ENCODE measurements around the gene MAGI2.

The MAGI2 gene

DNA sequence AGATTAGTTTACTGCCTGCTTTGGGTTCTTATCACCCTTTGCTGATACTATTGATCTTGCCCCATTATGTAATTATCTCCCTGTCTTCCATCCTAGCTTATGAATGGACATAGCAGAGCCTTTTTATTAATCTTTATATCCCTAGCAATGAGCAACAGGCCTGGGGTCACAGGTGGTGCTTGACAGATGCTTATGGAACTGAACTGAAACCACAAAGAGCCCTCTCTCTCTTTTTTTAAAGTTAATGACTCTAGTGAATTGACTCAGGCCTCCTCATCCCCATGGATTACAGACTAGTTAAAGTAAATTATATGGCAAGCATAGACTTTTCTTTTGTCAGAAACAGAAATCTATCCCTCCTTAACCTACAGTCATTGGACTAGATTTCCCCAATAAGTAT is 1389.7 kb downstream of the MAGI2 start:
- Histone ChIP-seq H3K27ac (no peak overlapping the region), H3K27me3 (replicated peaks) (no peaks in the 10 kb centered on the region), H3K36me3 (replicated peaks) (no peaks in the 10 kb centered on the region), H3K4me3 (ENCODE audit: low read depth, low read length) (no peak overlapping the region)
- TF ChIP-seq CTCF (IDR thresholded peaks at IDR 0.05; ENCODE audit: low read depth, low read length, missing control alignments), result no peak
- no peak for DNase-seq
- in situ Hi-C loops (cut with HindIII; ENCODE audit: low pct_ligation_motif_present, low sequenced_read_pairs), result no loop called here

DNA sequence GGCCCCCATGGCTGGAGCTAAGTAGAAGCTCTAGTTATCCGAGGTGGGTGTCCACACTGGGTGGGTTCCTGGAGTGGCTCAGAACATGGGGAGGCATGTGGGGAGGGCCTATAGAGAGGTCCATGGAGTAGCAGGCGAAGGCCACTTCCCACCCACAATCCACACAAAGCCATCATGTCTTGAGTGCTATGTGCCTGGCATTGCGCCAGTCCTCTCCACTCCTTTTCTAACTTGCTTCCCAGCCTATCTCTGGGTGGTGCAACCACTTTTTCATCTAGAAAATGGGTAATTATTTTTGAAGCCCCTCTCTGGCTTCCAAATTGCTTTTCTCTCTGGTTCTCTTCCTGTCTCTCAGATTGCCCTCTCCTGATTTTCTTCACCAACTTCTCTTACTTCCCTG is 1391.3 kb downstream of the MAGI2 start:
- H3K36me3 ChIP-seq (replicated peaks), result no peaks in the 10 kb centered on the region
- H3K27ac ChIP-seq, result no peak overlapping the region
- no peak for DNase-seq
- TF ChIP-seq CTCF (IDR thresholded peaks at IDR 0.05; ENCODE audit: low read depth, low read length, missing control alignments), result no peak
- H3K27me3 ChIP-seq (replicated peaks), result no peaks in the 10 kb centered on the region
- in situ Hi-C loops (cut with HindIII; ENCODE audit: low pct_ligation_motif_present, low sequenced_read_pairs), result no loop called here
- H3K4me3 ChIP-seq (ENCODE audit: low read depth, low read length), result no peak overlapping the region

DNA sequence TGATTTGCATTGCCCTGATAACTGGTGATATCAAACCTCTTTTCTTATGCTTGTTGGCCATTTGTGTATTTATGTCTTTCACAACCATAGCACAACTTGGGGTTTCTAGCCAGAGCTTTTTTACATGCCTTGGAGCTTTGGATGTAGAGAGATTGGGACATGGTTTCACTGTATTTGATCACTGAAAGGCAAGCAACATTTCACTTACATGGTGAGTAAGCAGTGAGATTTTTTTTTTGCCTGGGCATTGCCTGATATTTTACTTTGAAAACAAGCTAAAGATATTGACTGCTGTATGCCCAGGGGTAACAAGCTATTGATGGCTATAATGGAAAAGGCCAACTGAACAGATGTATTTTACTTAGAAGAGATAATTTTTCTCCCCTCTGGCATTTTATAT is 1395.9 kb downstream of the MAGI2 start:
- in situ Hi-C loops (cut with HindIII; ENCODE audit: low pct_ligation_motif_present, low sequenced_read_pairs), result no loop called here
- no peak overlapping the region for H3K4me3 ChIP-seq (ENCODE audit: low read depth, low read length)
- H3K27ac ChIP-seq, result no peak overlapping the region
- no peak for TF ChIP-seq CTCF (IDR thresholded peaks at IDR 0.05; ENCODE audit: low read depth, low read length, missing control alignments)
- no peaks in the 10 kb centered on the region for H3K36me3 ChIP-seq (replicated peaks)
- no peaks in the 10 kb centered on the region for H3K27me3 ChIP-seq (replicated peaks)
- DNase-seq, result no peak

GRCh38 chr7:78055599-78055998 is 1397.9 kb downstream of the MAGI2 start:
- no peak for DNase-seq
- Histone ChIP-seq H3K27ac (no peak overlapping the region), H3K27me3 (replicated peaks) (no peaks in the 10 kb centered on the region), H3K4me3 (ENCODE audit: low read depth, low read length) (no peak overlapping the region), H3K36me3 (replicated peaks) (no peaks in the 10 kb centered on the region)
- TF ChIP-seq CTCF (IDR thresholded peaks at IDR 0.05; ENCODE audit: low read depth, low read length, missing control alignments), result no peak
- in situ Hi-C loops (cut with HindIII; ENCODE audit: low pct_ligation_motif_present, low sequenced_read_pairs), result no loop called here

DNA sequence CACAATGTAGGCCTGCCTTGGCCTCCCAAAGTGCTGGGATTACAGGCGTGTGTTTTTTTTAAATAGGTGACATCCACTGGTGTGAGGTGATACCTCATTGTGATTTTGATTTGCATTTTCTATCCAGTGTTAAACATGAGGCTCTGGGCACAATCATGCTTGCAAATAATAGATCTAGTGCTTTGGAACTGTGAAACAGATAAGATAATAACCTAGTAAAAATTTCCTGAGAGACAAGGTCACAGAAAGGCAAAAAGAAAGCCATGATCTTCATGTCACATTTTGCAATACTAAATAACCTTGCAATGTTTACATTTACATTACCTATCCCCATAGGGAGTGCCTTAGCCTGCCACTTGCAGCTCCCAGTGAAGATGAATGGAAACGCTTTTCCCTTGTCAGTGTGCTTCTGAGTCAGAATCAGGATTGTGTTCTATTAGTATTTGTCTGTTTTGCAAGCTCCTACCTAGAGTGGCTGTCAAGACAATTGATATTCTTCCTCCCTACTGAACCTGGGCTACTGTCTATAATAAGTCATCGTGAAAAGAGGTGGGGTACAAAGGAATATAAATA is 1398.4 kb downstream of the MAGI2 start:
- Histone ChIP-seq H3K4me3 (ENCODE audit: low read depth, low read length) (no peak overlapping the region), H3K27me3 (replicated peaks) (no peaks in the 10 kb centered on the region), H3K36me3 (replicated peaks) (no peaks in the 10 kb centered on the region), H3K27ac (no peak overlapping the region)
- in situ Hi-C loops (cut with HindIII; ENCODE audit: low pct_ligation_motif_present, low sequenced_read_pairs), result no loop called here
- TF ChIP-seq CTCF (IDR thresholded peaks at IDR 0.05; ENCODE audit: low read depth, low read length, missing control alignments), result no peak
- DNase-seq, result no peak

DNA sequence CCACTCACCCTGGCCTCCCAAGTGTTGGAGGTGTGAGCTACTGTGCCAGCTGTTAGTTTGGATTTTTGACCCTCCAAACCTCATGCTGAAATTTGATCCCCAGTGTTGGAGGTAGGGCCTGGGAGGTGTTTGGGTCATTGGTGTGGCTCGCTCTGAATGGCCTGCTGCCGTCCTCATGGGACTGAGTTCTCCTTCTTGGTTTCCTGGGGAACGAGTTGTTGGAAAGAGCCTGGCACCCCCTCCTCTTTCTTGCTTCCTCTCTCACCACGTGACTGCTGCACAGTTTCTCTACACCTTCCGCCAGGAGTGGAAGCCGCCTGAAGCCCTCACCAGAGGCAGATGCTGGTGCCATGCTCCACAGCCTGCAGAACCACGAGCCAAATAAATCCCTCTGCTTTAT is 1401.4 kb downstream of the MAGI2 start:
- Histone ChIP-seq H3K36me3 (replicated peaks) (no peaks in the 10 kb centered on the region), H3K27me3 (replicated peaks) (no peaks in the 10 kb centered on the region), H3K27ac (no peak overlapping the region), H3K4me3 (ENCODE audit: low read depth, low read length) (no peak overlapping the region)
- TF ChIP-seq CTCF (IDR thresholded peaks at IDR 0.05; ENCODE audit: low read depth, low read length, missing control alignments), result no peak
- no peak for DNase-seq
- in situ Hi-C loops (cut with HindIII; ENCODE audit: low pct_ligation_motif_present, low sequenced_read_pairs), result no loop called here
